GM21528 (cell line): ENCODE results near the gene SYNE4.
"Not testable (repeated sequence)": the region's sequence is repeated elsewhere in the genome, so short reads cannot be mapped to it uniquely, and the experiment has no call there.

ENCODE experiments used
- ATAC-seq: cut with Tn5 transposase; IDR thresholded peaks from one replicate; pipeline ENCODE4 v1.9.1; 2021; ENCODE audit warnings: mild to moderate bottlenecking, moderate library complexity; ENCODE audit not compliant: unreplicated experiment, low FRiP score

Gene SYNE4

GRCh38 chr19:35959040-35959967 is 49.3 kb downstream of the SYNE4 start:
- ATAC-seq: no peak

- no peak for ATAC-seq
These were observed 50.0 kb downstream of the SYNE4 start for GRCh38 chr19:35958660-35959039.

- not testable (repeated sequence) for ATAC-seq
These were observed 51.2 kb downstream of the SYNE4 start for GRCh38 chr19:35957411-35957810.

- no peak for ATAC-seq
These were observed 52.6 kb downstream of the SYNE4 start for GRCh38 chr19:35955881-35956634.
